HG03558 (cell line): ENCODE results near the gene CCDC85C.
A peak's percentile ranks its signal among the peaks of the same experiment; 100 is the strongest.
"Not testable (repeated sequence)": the region's sequence is repeated elsewhere in the genome, so short reads cannot be mapped to it uniquely, and the experiment has no call there.

Experiments used
- ATAC-seq: cut with Tn5 transposase; IDR thresholded peaks from one replicate; pipeline ENCODE4 v1.9.1; 2021; ENCODE audit warnings: moderate number of reproducible peaks; ENCODE audit not compliant: unreplicated experiment; ENCODE audit errors: extremely low read depth

The CCDC85C gene

DNA sequence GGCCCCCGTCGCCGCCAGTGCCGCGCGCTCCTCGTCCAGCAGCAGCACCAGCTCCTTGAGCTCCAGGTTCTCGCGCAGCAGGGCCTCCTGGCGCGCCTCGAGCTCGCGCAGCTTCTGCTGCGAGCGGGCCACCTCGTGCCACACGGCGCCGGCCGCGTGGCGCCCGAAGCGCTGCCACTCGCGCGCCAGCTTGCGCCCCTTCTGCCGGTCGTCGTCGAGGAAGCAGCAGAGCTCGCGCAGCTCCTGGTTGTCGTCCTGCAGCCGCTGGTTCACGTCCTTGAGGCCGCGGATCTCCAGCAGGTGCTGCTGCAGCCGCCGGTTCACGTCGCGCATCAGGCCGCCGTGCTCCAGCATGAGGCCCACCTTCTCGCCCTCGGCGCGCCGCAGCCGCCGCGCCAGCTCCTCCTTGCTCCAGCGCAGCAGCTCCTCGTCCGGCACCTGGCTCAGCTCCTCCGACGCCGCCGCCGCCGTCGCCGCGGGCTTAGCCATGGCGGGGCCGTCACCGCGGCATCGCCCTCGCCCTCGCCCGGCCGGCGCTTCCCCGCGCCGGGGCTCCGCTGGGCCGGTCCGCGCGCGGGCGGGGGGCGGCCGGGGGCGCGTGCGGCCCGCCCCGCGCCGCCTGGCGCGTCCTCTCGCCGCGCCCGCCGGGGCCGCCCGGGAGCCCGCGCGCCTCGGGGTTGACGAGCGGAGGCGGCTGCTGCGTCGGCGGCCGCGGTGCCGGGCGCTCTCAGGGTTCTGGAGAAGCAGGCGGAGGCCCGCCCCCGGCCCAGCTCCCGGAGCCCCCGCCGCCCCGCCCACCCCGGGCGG is at the start of gene CCDC85C:
Gene CCDC85C (minus strand): TSS at position 737 of the 807 bp plus-strand sequence. CDS start 248 bp downstream, at position 489.
- ATAC-seq = peak; percentile 15

DNA sequence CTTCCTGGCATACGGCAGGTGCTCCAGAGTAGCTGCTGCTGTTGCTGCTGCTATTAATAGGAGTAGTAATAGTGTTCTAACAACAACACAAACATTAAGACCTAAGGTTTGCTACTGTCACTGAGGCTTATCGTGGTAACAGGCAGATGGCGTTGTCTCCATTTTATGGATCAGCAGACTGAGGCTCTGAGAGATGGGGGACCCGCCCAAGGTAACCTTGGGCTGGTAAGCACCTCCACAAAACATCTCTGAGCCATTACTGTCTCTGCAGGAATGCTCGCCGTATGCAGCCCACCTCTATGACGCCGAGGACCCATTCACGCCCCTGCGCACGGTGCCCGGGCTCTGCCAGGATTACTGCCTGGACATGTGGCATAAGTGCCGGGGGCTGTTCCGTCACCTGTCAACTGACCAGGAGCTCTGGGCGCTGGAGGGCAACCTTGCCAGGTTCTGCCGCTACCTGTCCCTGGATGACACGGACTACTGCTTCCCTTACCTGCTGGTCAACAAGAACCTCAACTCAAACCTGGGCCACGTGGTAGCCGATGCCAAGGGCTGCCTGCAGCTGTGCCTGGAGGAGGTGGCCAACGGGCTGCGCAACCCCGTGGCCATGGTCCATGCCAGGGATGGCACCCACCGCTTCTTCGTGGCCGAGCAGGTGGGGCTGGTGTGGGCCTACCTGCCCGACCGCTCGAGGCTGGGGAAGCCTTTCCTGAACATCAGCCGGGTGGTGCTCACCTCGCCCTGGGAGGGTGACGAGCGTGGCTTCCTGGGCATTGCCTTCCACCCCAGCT is 48.1 kb upstream of the CCDC85C start:
- ATAC-seq = no peak

DNA sequence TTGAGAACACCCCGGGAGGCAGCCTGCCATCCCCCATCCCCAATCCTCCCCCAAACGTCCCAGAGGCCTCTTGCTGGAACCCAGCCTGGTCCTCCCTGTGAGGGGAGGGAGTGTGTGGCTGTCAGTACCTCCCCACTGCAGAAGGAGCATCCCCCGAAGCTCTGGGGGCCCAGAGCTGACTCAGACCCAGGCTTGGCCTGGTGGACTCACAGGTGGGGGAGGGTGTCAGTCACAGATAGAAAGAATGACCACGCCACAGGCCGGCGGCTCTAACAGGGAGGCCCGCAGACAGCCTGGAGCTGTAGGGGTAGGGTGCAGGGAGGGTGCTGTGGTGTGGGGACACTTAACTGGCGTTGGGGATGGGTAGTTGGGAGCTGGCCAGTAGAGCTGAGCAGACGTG is 46.2 kb upstream of the CCDC85C start:
- ATAC-seq = no peak

DNA sequence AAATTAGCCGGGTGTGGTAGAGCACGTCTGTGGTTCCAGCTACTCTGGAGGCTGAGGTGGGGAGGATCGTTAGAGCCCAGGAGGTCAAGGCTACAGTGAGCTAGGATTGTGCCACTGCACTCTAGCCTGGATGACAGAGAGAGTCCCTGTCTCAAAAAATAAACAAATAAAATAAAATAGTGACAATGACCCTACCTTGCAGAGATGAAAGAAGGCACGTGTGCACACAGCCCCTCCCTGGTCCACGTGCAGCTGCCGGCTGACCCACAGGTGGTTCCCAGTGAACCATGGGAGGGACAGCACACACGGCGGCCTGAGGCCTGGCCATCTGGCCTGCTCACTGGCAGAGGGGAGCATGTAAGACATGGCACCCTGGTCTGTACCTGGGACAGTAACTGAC is 45.6 kb upstream of the CCDC85C start:
- no peak for ATAC-seq

DNA sequence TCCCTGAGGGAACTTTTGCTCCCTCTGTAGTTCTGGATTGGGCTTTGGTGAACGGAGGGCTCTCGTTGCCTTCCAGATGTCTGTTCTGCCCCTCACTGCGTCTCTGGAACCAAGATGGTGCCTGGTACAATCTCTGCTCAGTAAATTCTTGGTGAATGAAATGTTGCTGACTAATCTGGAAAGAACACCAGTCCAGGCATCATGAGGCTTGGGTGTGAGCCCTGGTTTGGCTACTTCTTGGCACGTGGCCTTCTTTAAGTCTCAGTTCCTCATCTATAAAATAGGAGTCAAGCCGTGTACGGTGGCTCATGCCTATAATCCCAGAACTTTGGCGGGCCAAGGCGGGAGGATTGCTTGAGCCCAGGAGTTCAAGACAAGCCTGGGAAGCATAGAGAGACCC is 45.2 kb upstream of the CCDC85C start:
- ATAC-seq = no peak

DNA sequence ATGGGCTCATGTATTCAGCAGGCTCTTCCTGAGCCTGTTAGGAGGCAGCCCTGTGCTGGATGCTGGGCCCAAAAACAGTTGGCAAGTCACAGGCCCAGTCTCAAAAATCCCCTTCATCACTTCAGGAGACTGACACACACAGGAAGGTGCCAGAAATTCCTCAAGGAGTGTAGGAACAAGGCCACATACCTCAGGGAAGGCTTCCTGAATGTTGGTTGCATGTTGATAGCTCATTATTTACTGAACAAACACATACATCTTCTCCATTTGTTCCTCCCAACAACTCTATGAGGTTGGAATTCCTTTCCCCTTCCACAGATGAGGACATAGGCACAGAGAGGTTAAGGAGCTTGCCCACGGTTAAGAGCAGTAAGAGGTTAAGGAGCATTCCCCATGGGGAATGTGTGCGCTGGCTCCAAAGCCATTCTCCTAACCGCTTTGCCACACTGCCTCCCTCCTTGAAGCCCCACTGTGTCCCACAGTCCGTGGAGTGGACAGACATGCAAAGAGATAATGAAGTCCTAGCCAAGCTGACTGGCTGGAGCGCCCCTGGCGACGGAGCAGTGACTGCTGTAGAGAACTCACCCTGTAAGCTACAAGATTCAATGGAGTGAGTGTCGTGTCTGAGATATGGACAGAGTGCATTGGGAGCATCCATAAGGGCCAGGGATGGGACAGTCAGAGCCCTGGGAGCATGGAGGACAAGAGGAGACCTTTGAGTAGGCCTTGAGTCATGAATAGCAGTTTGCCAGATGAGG is 44.2 kb upstream of the CCDC85C start:
- no peak for ATAC-seq

DNA sequence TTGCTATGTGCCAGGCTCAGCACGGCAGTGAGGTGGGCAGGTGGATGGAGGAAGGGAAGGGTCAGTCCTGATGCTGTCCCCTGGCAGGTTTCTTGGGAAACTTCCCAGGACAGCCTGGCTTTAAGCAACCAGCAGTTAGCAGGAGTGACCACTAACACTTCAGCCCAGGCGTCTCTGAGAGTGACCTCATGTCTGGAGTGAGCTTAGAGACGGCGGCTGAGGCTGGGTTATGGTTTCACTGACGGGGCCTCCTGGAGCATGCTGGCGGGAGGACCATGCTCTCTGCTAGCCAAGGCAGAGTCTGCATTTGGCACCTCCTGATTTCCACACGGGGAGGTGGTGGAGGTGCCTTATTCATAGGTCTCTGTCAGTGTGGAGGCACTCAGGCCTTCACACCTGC is 43.4 kb upstream of the CCDC85C start:
- no peak for ATAC-seq

DNA sequence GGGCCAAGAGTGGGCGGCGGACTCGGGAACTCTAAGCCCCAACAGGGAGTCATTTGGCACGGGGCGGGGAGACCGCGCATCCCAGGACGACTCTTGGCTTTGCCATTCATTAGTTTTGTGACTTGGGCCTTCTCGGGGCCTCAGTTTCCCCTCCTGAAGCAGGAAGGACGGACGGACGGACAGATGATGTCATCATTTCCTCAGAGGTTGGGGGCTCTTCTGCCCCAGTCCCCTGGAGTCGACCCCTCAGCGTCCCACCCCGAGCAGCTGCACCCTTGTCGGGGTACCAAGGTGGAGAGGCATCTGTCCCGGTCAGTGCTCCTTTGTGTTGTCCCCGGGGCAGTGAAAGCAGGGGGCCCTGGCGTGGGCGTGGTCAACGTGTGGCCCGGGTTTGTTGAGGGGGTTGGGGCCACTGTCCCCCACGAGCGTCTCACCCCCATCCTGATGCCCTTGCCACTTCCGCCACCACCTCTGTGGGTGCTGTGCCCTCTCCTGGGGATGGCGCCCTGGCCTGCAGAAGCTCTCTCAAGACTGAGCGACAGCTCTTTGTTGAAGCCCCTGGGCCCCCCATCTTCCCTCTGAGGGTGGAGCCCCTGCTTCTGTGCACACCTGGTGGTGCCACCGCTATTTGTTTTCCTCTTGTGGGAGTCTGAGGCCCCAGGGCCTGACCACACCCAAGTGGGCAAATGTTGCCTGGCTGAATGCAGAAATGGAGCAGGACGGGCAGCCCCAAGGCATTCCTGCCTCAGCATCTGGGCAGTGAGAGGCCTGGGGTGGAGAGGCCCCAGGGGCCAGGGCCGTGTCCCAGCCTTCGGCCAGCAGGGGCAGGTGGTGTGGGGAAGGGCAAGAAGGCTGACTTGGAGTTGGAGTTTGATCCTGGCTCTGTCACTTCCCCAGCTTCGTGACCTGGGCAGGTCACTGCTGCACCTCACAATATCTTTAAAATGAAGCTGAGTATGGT is 41.8 kb upstream of the CCDC85C start:
- ATAC-seq = no peak

DNA sequence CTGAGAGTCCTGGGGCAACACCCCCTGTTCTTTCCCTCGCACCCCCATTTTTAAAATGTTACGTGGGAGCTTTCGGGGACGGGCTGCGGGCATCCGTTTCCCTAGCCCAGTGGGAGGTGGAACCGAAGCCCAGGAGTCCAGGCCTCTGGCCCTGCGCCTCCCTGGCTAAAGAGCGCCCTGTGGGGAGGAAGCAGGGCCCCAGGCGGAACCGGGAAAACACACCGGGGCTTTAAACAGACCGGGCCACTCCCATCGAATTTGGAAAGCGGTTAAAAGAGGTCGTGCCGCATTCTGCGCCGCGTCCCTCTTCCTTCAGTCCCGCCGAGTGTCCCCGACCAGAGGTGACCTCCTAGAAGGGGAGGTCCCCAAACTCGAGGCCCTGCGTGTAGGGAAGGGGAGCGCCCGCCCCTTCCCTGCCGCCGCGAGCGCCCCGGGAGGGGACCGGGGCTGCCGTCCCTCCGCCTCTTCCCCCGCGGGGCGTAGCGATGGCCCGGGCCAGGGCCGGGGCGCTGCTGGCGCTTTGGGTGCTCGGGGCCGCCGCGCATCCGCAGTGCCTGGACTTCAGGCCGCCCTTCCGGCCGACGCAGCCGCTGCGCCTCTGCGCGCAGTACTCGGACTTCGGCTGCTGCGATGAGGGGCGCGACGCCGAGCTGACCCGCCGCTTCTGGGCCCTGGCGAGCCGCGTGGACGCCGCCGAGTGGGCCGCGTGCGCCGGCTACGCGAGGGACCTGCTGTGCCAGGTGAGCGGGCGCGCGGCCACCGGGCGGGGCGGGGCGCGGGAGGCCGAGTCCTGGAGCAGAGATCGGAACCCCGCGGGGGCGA is 40.9 kb upstream of the CCDC85C start, which contains the start of gene HHIPL1:
Gene HHIPL1 (plus strand): TSS at position 407 of the 822 bp plus-strand sequence. CDS start 79 bp downstream, at position 486.
- ATAC-seq = no peak

DNA sequence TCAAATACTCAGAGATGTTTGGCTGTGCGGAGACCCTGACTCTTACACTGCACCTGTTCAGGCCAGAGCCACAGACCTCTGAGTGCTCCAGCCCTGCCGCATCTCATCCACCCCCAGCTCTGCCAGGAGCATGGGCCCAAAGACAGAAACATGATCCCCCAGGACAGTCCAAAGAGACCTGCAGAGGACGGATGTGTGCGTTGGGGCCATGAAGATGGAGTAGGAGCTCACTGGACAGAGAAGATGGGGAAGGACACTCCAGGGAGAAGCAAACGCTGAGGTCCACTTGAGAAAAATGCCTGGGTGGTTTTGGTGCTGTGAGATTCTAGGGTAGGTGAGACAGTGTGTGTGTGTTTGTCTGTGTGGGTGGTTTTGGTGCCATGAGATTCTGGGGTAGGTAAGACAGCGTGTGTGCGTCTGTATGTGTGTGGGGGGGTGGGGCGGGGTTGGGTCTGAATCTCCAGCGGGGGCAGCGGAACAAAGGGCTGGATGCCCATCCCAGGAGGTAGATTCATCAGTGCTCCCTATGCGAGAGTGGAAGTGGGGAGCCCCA is 40.1 kb upstream of the CCDC85C start:
- ATAC-seq = no peak

DNA sequence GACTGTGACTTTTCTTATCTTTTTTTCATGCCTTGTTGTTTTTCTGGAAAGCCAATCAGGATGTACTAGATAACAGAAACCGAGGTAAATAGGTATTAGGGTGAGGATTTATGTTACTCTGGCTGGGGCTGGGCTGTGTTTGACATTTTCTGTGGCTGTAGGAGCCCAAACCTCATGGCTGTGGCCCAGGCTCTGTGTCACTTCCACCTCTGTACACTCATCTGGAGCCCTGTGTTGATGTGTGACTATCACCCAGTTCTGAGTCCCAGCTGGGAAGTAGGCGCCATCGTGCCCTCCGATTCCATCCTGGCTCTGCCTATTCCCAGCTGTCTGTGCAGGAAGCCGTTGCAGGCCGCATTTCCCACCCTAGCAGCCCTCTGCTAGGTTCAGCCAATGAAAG is 39.3 kb upstream of the CCDC85C start:
- ATAC-seq = no peak

DNA sequence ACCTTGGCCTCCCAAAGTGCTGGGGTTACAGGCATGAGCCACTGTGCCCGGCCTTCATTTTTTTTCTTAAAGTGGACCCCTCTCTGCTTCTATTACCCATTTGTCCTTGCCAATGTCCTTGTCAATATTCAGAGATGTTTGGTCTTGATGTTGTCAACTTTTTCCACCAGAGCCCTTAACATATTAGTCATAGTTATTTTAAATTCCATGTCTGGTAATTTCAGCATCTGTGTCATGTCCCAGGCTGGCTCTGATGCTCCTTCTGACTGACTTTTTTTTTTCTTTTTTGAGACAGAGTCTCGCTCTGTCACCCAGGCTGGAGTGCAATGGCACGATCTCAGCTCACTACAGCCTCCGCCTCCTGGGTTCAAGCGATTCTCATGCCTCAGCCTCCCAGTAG is 38.8 kb upstream of the CCDC85C start:
- not testable (repeated sequence) for ATAC-seq

DNA sequence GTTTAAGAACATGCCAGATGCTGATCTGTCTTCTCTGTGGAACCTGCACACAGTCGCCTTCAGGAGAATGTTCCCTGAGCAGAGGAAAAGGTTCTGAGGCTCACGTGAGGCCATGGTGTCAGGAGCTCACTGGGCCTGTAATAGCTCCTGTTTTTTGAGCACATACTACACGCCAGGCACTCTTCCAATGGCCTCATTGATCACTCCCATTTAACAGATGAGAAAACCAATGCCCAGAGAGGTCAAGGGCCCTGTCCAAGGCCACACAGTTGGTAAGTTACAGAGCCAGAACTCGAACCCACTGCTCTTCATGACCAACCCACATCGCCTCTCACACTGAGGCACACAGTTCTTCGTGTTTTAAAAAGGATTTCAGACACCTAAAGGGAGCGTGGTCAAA is 33.6 kb upstream of the CCDC85C start:
- no peak for ATAC-seq

DNA sequence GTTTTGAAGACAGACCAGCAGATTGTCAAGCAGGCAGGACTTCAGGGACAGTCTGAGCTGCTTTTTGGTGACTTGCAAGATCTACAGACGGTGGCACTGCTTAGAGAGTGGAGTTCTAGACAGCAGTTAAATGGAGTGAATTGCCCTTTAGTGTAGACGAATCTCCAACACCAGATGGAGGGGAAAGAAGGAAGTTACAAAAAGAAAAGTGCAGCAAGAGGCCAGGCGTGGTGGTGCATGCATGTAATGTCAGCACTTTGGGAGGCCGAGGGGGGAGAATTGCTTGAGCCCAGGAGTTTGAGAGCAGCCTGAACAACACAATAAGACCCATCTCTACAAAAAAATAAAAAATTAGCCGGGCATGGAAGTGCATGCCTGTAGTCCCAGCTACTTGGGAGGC is 32.5 kb upstream of the CCDC85C start:
- ATAC-seq = no peak

DNA sequence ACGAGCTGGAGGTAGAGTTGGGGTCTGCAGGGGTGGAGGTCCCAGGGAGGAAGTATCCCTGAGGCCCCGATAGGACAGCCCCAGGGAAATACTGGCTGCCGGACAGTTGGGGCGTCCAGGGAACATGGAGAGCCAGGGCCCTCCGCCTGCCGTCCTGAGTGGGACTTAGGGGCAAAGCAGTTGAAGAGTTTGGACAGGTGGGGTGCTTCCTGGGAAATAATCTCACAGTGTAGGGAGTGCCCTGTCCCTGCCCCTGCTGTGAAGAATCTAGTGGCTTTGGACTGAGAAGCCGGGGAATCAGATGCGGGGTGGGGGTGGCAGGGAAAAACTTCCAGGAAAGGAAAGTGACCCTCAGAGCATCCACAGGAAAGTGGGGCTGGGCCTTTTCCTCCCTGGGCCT is 31.1 kb upstream of the CCDC85C start:
- no peak for ATAC-seq

DNA sequence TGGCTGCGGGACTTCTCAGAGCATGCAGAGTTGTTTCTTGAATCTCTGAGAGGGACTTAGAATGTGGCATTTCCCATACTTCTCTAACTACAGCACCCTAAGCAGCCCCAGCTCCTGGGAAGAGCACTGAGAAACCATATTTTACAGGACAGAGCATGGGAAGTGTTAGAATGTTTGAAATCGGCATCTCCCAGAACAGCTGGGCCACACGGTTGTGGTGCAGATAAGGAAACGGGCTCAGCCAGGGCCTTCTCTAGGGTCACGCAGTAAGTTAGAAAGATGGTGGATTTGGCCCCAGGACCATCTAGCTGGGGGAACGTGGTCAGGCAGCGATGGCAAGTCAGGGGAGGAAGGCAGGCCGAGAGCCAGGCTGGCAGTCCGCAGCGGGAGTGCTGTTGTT is 30.4 kb upstream of the CCDC85C start:
- no peak for ATAC-seq

DNA sequence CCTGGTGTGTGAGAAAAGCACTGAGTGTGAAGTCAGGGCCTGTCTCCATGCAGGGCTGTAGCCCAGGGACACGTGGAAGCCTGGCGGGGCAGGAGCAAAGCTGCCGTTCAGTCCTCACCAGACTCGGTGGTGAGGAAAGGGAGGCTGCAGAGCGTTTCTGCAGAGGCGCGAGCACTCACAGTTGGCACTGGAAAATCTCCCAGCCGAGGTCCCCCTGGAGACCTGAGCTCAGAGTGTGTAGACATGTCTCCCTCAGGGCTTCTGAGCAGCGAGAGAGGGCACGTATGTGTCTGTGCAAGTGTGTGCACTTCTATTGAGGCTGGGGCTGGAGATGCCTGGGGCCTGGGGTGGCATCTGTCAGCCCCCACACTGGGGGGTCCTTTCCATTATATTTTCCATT is 29.9 kb upstream of the CCDC85C start:
- ATAC-seq = no peak

DNA sequence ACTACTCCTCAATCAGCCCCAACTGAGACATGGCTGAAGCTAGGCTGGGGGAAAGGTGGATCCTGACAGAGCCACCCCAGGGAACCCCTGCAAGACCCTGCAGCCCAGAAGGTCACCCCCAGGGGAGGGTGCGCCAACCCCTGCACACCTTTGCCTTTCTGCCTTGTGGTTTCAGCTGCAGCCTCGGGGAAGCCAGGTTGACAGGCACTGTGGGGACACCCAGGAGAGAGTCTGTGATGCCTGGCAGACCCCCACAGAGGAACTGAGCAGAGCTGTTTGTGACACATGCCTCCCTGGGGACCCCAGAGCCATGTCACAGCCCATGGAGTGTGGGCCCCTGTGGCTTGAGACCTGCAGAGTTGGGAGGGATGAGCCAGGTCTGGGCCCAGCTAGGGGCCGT is 29.1 kb upstream of the CCDC85C start:
- no peak for ATAC-seq
